Adrenal gland (tissue), 12 donors: Measurements from ENCODE around the gene ATRAID. TPM values are rescaled to one million over a fixed set of nuclear protein-coding genes. Genes with fewer than 3 reads are reported as not detected.

Experiments
- DNase-seq, 7 donors: peaks; one replicate each; pipeline ENCODE4 v3.0.0-alpha.2; 2019 to 2020
- H3K27ac ChIP-seq, 5 donors: fragments of 200-600 bp; sonication (generic) in 4 of 5; 1 replicate in 3 of 5; 2 replicates in 2 of 5; pipeline versions ENCODE4 v1.5.1 to v1.8.0; 2016 to 2020; ENCODE audit warnings: mild to moderate bottlenecking in 1 of 5
- H3K27me3 ChIP-seq: fragments of 200-600 bp; 2 replicates; pipeline ENCODE4 v1.8.0; 2021
- H3K36me3 ChIP-seq, 2 donors: fragments of 200-600 bp; replicated peaks in 1 of 2; 1 replicate in 1 of 2; 2 replicates in 1 of 2; pipeline versions ENCODE4 v1.5.1 to v1.8.0; 2018 to 2022
- H3K4me1 ChIP-seq, 2 donors: fragments of 200-600 bp; replicated peaks in 1 of 2; 1 replicate in 1 of 2; 2 replicates in 1 of 2; pipeline versions ENCODE4 v1.5.1 to v1.8.0; 2018 to 2021
- H3K4me3 ChIP-seq, 4 donors: fragments of 200-600 bp; sonication (generic) in 3 of 4; one replicate each; pipeline ENCODE4 v1.5.1; 2016 to 2018
- H3K9me3 ChIP-seq, 3 donors: fragments of 200-600 bp; sonication (generic) in 1 of 3; replicated peaks in 1 of 3; 1 replicate in 2 of 3; 2 replicates in 1 of 3; pipeline versions ENCODE4 v1.5.1 to v1.8.0; 2016 to 2021
- POLR2A ChIP-seq, 2 donors: fragments of 450-650 bp; IDR thresholded peaks; one replicate each; pipeline ENCODE4 v1.6.1; 2017; ENCODE audit warnings: antibody characterized with exemption in 2 of 2, mild to moderate bottlenecking in 2 of 2, moderate library complexity in 1 of 2
- WGBS, 4 donors: extraction: QIAGEN DNeasy Blood & Tissue Kit in 2 of 4; methylation state at CpG; one replicate each; pipeline versions ENCODE4 v1.1.5 to v1.1.7; 2013 to 2017; 5-methylcytosine and 5-hydroxymethylcytosine counted together
- intact Hi-C, 2 donors: fragments of 100-400 bp; cut with DNase I; formaldehyde crosslinking; loops; one replicate each; pipeline versions ENCODE4 v1.14.1 to v1.15.0; 2022 to 2023
- polyA plus RNA-seq, 3 donors: library from polyadenylated mRNA; stranded (reverse); fragments of 200-250 nt in 2 of 3; fragments of 350-450 nt in 1 of 3; fragmentation: Illumina TruSeq in 1 of 3; extraction: RNeasy Lipid Tissue Mini Kit (QIAGEN cat#74804) in 1 of 3; gene quantifications; one replicate each; pipeline ENCODE4 v1.2.3, GENCODE V29; 2013 to 2014
- total RNA-seq, 9 donors: library from RNA; depleted of rRNA in 4 of 9; stranded (reverse); fragments of >200 nt in 4 of 9; fragments of 120-200 nt in 1 of 9; fragmentation: NEBNext Ultra II Directional in 1 of 9; extraction: Animal tissue kit (Norgen Biotek cat#: 25700) in 1 of 9; gene quantifications; one replicate each; pipeline versions ENCODE4 v1.1.0 to v1.2.4, GENCODE V29; 2013 to 2023
- TF ChIP-seq, protein P1 (sequence below), 6 experiments: fragments of 450-650 bp in 4 of 6; fragments of 200-600 bp in 2 of 6; sonication (generic) in 1 of 6; IDR thresholded peaks; 1 replicate in 5 of 6; 2 replicates in 1 of 6; pipeline versions ENCODE4 v1.5.1 to v1.8.0; 2016 to 2021; ENCODE audit warnings: antibody characterized with exemption in 6 of 6, mild to moderate bottlenecking in 2 of 6, moderate library complexity in 1 of 6
- donor health status: healthy with polysubstance abuse.
- donor health status: Bipolar disorder and iron deficiency.
- donor health status: DM: yes; HTN: yes; CAD: no.
- donor health status: DM: no; HTN: no; CAD: no.
- donor health status: DM: no; HTN: no; CAD: no.
- donor health status: DM: yes; HTN: yes; CAD: no.

ATRAID gene
- total and polyA plus RNA-seq, 12 donors, result 124 to 292 (median 169) TPM

DNA sequence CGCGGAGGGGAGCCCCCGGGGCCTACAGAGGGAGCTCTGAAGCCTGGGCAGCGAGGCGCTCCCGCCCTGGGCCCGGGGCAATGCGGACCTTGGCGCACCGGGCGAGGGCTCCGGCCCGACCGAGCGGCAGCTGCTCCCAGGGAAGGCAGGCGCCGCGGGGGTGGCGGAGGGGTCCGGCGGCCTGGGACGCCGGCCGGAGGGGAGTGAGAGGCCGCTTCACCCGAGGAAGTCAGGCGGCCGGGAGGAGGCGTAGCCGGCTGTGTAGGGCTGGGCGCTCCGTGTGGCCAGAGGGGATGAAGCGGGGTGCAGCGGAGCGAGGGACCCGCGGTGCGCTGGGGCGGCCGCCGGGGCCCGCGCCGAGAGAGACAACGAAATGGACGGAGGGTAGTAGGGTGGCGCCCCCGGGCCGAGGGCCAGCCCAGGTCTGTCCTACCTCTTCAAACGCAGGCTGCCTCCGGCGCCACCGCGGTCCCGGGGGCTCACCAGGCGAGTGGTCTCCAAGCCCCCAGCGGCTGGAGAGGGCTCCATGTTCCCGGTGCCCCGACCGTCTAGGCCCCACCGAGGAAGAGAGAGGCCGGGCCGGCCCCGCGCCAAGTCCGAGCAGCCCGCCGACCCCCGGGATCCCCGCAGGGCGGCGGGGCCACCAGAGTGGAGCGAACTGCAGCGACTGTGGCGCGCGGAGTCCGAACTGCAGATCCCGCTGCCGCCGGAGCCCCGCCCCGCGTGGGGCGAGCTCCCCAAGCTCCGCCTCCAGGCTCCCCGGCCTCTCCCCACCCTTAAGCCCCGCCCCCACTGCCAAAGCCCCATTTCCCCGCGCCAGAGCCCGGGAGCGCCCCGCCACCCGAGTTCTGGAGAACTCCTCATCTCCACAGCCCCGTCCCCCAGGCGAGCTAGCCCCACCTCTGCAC lies 50.8 kb downstream of the ATRAID start, which contains the start of gene SLC30A3:
SLC30A3 (minus strand) TSS at position 669 of the 908 bp plus-strand sequence; CDS start at position 528, 141 bp downstream.
- H3K36me3 ChIP-seq, result no peaks in the 10 kb centered on the region
- H3K27me3 ChIP-seq, result peaks cover 7% of the 10 kb centered on the region
- TF ChIP-seq, protein P1, sequence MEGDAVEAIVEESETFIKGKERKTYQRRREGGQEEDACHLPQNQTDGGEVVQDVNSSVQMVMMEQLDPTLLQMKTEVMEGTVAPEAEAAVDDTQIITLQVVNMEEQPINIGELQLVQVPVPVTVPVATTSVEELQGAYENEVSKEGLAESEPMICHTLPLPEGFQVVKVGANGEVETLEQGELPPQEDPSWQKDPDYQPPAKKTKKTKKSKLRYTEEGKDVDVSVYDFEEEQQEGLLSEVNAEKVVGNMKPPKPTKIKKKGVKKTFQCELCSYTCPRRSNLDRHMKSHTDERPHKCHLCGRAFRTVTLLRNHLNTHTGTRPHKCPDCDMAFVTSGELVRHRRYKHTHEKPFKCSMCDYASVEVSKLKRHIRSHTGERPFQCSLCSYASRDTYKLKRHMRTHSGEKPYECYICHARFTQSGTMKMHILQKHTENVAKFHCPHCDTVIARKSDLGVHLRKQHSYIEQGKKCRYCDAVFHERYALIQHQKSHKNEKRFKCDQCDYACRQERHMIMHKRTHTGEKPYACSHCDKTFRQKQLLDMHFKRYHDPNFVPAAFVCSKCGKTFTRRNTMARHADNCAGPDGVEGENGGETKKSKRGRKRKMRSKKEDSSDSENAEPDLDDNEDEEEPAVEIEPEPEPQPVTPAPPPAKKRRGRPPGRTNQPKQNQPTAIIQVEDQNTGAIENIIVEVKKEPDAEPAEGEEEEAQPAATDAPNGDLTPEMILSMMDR (IDR thresholded peaks at IDR 0.05), result no peak
- TF ChIP-seq POLR2A (IDR thresholded peaks at IDR 0.05), result no peak
- peaks cover 23 to 37% of the 10 kb centered on the region in 2 donors for H3K4me1 ChIP-seq
- H3K9me3 ChIP-seq, result no peaks in the 10 kb centered on the region
- DNase-seq, result peak; percentile 45 to 71 (median 63)
- WGBS, 4 donors, result 0 to 6% (median 1%) methylated on average over 9 to 96 of the region's 96 CpGs
- intact Hi-C loops, result no loop called here
- H3K27ac ChIP-seq, result no peak within 1 kb of the TSS
- H3K4me3 ChIP-seq, result peak within 1 kb of the TSS in 2 of 4 donors; percentile 20 to 67

DNA sequence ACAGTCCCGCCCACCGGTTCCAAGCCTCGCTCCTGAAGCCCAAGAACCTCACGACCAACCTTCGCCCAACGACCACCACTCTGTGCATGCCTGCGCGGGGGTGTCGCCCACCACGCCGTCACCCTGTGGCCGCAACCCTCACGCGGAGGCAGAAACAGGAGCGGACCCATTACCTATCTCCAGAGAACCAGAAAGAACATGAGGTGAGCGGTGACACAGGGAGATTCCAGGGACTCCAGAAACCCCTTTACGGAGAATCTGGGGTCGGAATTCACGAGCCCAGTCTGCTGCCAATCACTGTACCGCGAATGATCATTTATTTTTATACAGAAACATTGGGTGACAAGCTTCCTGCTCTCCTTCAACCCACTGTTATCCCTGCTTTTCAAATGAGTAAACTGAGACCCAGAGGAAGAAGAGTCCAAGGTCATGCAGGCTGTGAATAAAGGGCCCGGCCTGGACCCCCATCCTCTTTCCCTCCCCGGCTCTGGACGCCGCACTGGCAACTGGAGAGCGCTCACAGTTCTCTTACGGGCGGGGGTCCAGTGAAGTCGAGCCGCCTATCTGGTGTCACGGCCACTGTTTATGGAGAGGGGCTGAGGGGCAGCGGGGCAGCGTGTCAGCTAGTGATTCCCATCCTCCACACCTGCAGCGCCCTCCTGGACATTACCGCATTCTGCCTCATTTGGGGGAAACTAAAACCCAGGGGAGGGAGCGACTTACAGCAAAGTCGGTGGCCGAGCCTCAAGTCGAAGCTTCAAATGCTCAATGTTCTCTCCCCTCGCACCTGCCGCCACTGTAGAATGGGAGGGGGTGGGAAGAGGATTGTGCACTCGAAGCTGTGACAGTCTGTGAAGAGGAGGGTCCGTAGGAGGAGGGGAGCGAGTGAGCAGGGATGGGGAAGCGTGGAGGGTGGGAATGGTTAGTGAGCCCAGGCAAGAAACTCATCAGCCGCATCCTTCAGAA lies 51.7 kb downstream of the ATRAID start:
- no peak for DNase-seq
- no peaks in the 10 kb centered on the region for H3K36me3 ChIP-seq
- H3K4me3 ChIP-seq, result peak overlapping the region in 2 of 4 donors; percentile 20 to 67
- H3K27me3 ChIP-seq, result peaks cover 7% of the 10 kb centered on the region
- H3K4me1 ChIP-seq, result peaks cover 23 to 37% of the 10 kb centered on the region in 2 donors
- no peak overlapping the region for H3K27ac ChIP-seq
- WGBS, 4 donors, result 2 to 7% (median 2%) methylated on average over 31 to 46 of the region's 46 CpGs
- TF ChIP-seq, protein P1 (IDR thresholded peaks at IDR 0.05), result no peak
- TF ChIP-seq POLR2A (IDR thresholded peaks at IDR 0.05), result no peak
- no peaks in the 10 kb centered on the region for H3K9me3 ChIP-seq
- intact Hi-C loops, result no loop called here

DNA sequence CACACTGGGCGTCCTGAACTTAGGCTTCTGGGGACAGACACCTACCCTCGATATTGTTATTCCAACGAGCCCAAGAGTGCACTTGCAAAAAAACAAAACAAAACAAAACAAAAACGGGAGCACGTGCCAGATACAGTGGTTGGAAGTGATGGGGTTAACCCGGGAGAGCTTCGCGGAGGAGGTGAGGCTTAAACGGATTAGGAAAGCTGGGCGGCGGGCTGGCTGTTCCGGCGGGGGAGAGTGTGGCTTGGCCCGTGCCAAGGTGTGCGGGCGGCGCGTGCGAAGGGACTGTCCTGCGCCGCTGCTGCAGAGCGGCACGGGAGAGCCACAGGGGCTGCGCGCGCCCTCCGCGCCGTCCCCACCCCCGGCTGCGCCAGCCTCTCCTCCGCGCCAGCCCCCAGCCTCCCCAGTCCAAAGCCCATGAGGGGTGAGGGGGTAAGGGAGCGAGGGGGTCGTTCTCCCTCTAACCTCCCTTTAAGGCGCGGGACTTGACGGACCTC lies 52.5 kb downstream of the ATRAID start:
- 0 to 1% (median 1%) methylated on average over 17 to 38 of the region's 38 CpGs for WGBS, 4 donors
- Histone ChIP-seq H3K36me3 (no peaks in the 10 kb centered on the region), H3K27me3 (peaks cover 7% of the 10 kb centered on the region), H3K27ac (no peak overlapping the region), H3K4me3 (peak overlapping the region in 2 of 4 donors; percentile 16 to 67), H3K9me3 (no peaks in the 10 kb centered on the region), H3K4me1 (peaks cover 23 to 37% of the 10 kb centered on the region in 2 donors)
- DNase-seq, result no peak
- intact Hi-C loops, result no loop called here
- no peak for TF ChIP-seq POLR2A (IDR thresholded peaks at IDR 0.05)
- TF ChIP-seq, protein P1 (IDR thresholded peaks at IDR 0.05), result no peak
